HepG2 (cell line): ENCODE measurements around the gene FOSB. TPM values are rescaled to one million over a fixed set of nuclear protein-coding genes. Genes with fewer than 3 reads are reported as not detected.
A peak's percentile ranks its signal among the peaks of the same experiment; 100 is the strongest.

Source experiments
- AGO2 ChIP-seq: fragments of 200-400 bp; formaldehyde crosslinking; optimal IDR thresholded peaks from 2 replicates; pipeline ENCODE3; 2017; ENCODE audit warnings: mild to moderate bottlenecking, low read depth, low read length, moderate library complexity
- ERF ChIP-seq: IDR thresholded peaks from 2 replicates; pipeline ENCODE4 v1.6.1; 2018; ENCODE audit warnings: missing biosample characterization, missing genetic modification reagents
- HDAC2 ChIP-seq: sonication (generic); formaldehyde crosslinking; IDR thresholded peaks from 2 replicates; pipeline ENCODE4 v1.4.0; 2020; ENCODE audit warnings: missing genetic modification reagents
- ISL2 ChIP-seq: sonication (generic); formaldehyde crosslinking; IDR thresholded peaks from 2 replicates; pipeline ENCODE4 v1.5.0; 2020; ENCODE audit warnings: missing genetic modification reagents
- KLF11 ChIP-seq: IDR thresholded peaks from 2 replicates; pipeline ENCODE4 v1.6.1; 2016; ENCODE audit warnings: missing compliant biosample characterization
- NFYC ChIP-seq: IDR thresholded peaks from 2 replicates; pipeline ENCODE4 v1.6.1; 2016; ENCODE audit warnings: missing genetic modification reagents, missing compliant biosample characterization
- NPAS2 ChIP-seq: sonication (generic); formaldehyde crosslinking; IDR thresholded peaks from 2 replicates; pipeline ENCODE4 v1.8.0; 2022; ENCODE audit warnings: mild to moderate bottlenecking, missing genetic modification reagents, borderline replicate concordance
- NR2C2 ChIP-seq: sonication (generic); formaldehyde crosslinking; IDR thresholded peaks from 2 replicates; pipeline ENCODE4 v1.4.0; 2020; ENCODE audit warnings: missing genetic modification reagents, mild to moderate bottlenecking, moderate library complexity, borderline replicate concordance
- POLR2G ChIP-seq: fragments of 200-400 bp; formaldehyde crosslinking; IDR thresholded peaks from 2 replicates; pipeline ENCODE4 v1.6.1; 2018; ENCODE audit warnings: mild to moderate bottlenecking, low read depth, low read length, moderate library complexity
- RBAK ChIP-seq: sonication (generic); formaldehyde crosslinking; IDR thresholded peaks from 2 replicates; pipeline ENCODE4 v1.5.1; 2020; ENCODE audit warnings: mild to moderate bottlenecking, missing genetic modification reagents
- RBM22 ChIP-seq: fragments of 200-400 bp; formaldehyde crosslinking; optimal IDR thresholded peaks from 2 replicates; pipeline ENCODE3; 2017; ENCODE audit warnings: mild to moderate bottlenecking, low read length, moderate library complexity
- RNF2 ChIP-seq: fragments of 450-650 bp; conservative IDR thresholded peaks from 2 replicates; pipeline ENCODE4 v1.6.1; 2016; ENCODE audit warnings: low read depth
- ZFY ChIP-seq: sonication (generic); formaldehyde crosslinking; IDR thresholded peaks from 2 replicates; pipeline ENCODE4 v1.4.0; 2020; ENCODE audit warnings: missing genetic modification reagents
- ZNF20 ChIP-seq: sonication (generic); formaldehyde crosslinking; IDR thresholded peaks from 2 replicates; pipeline ENCODE4 v1.4.0; 2020; ENCODE audit warnings: mild to moderate bottlenecking, moderate library complexity, missing genetic modification reagents
- ZNF468 ChIP-seq: sonication (generic); formaldehyde crosslinking; IDR thresholded peaks from 2 replicates; pipeline ENCODE4 v1.8.0; 2022; ENCODE audit warnings: mild to moderate bottlenecking, moderate library complexity, missing genetic modification reagents
- polyA plus RNA-seq, 8 experiments: library from polyadenylated mRNA; depleted of rRNA in 3 of 8; stranded (reverse) in 7 of 8; unstranded in 1 of 8; fragments of >200 nt; fragmentation: Illumina TruSeq in 4 of 8; extraction: Trizol in 4 of 8; gene quantifications; 2 replicates each; pipeline versions ENCODE4 v1.2.1 to v1.2.3, GENCODE V29; 2011 to 2016; ENCODE audit warnings: low read depth in 4 of 8, missing spikeins in 1 of 8, mixed read lengths in 1 of 8; ENCODE audit not compliant: insufficient read depth in 1 of 8
- total RNA-seq, 5 experiments: library from RNA; depleted of rRNA; stranded (reverse); fragments of >200 nt; fragmentation: Illumina TruSeq; extraction: Trizol; gene quantifications; 2 replicates each; pipeline ENCODE4 v1.2.3, GENCODE V29; 2016; ENCODE audit warnings: low read depth in 1 of 5
- TF ChIP-seq, protein P1 (sequence below): sonication (generic); formaldehyde crosslinking; IDR thresholded peaks from 2 replicates; pipeline ENCODE4 v1.4.0; 2020; ENCODE audit warnings: missing genetic modification reagents, borderline replicate concordance
- TF ChIP-seq, protein P2 (sequence below): sonication (generic); formaldehyde crosslinking; IDR thresholded peaks from 2 replicates; pipeline ENCODE4 v1.4.0; 2020; ENCODE audit warnings: missing genetic modification reagents, borderline replicate concordance
- TF ChIP-seq, protein P3 (sequence below): sonication (generic); formaldehyde crosslinking; IDR thresholded peaks from 2 replicates; pipeline ENCODE4 v1.4.0; 2020; ENCODE audit warnings: missing genetic modification reagents

FOSB gene
- total and polyA plus RNA-seq, 2 of the 13 experiments (the other 11 are each of a cell fraction or from before 2014, with no cell fraction given), result 2.8 to 6.0 TPM

GRCh38 chr19:45523642-45524256 is 56.0 kb downstream of the FOSB start (continued):
- TF ChIP-seq KLF11 (CRISPR knock-in tag), result 0 out of 2 replicates have a peak, but pooled peaks have one; percentile 55
- no peak for TF ChIP-seq RBAK
- 0 out of 2 replicates have a peak, but pooled peaks have one; percentile 30 for TF ChIP-seq NFYC (CRISPR knock-in tag)
- no peak for TF ChIP-seq ZNF468 (CRISPR knock-in tag)
- TF ChIP-seq ZFY (CRISPR knock-in tag), result peak; percentile 21; the same call in 1 of the 2 replicates
- peak; percentile 19; the same call in 1 of the 2 replicates for TF ChIP-seq POLR2G
- no peak for TF ChIP-seq AGO2
- TF ChIP-seq ERF, result peak; percentile 53; the same call in 1 of the 2 replicates
- TF ChIP-seq, protein P1, sequence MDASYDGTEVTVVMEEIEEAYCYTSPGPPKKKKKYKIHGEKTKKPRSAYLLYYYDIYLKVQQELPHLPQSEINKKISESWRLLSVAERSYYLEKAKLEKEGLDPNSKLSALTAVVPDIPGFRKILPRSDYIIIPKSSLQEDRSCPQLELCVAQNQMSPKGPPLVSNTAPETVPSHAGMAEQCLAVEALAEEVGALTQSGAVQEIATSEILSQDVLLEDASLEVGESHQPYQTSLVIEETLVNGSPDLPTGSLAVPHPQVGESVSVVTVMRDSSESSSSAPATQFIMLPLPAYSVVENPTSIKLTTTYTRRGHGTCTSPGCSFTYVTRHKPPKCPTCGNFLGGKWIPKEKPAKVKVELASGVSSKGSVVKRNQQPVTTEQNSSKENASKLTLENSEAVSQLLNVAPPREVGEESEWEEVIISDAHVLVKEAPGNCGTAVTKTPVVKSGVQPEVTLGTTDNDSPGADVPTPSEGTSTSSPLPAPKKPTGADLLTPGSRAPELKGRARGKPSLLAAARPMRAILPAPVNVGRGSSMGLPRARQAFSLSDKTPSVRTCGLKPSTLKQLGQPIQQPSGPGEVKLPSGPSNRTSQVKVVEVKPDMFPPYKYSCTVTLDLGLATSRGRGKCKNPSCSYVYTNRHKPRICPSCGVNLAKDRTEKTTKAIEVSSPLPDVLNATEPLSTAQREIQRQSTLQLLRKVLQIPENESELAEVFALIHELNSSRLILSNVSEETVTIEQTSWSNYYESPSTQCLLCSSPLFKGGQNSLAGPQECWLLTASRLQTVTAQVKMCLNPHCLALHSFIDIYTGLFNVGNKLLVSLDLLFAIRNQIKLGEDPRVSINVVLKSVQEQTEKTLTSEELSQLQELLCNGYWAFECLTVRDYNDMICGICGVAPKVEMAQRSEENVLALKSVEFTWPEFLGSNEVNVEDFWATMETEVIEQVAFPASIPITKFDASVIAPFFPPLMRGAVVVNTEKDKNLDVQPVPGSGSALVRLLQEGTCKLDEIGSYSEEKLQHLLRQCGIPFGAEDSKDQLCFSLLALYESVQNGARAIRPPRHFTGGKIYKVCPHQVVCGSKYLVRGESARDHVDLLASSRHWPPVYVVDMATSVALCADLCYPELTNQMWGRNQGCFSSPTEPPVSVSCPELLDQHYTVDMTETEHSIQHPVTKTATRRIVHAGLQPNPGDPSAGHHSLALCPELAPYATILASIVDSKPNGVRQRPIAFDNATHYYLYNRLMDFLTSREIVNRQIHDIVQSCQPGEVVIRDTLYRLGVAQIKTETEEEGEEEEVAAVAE (CRISPR knock-in tag), result no peak
- peak; percentile 59 for TF ChIP-seq RBM22
- TF ChIP-seq ISL2 (CRISPR knock-in tag), result peak; percentile 21; the same call in 1 of the 2 replicates
- 0 out of 2 replicates have a peak, but pooled peaks have one; percentile 26 for TF ChIP-seq NR2C2 (CRISPR knock-in tag)
- TF ChIP-seq HDAC2, result 0 out of 2 replicates have a peak, but pooled peaks have one; percentile 19
- no peak for TF ChIP-seq RNF2
- TF ChIP-seq, protein P2, sequence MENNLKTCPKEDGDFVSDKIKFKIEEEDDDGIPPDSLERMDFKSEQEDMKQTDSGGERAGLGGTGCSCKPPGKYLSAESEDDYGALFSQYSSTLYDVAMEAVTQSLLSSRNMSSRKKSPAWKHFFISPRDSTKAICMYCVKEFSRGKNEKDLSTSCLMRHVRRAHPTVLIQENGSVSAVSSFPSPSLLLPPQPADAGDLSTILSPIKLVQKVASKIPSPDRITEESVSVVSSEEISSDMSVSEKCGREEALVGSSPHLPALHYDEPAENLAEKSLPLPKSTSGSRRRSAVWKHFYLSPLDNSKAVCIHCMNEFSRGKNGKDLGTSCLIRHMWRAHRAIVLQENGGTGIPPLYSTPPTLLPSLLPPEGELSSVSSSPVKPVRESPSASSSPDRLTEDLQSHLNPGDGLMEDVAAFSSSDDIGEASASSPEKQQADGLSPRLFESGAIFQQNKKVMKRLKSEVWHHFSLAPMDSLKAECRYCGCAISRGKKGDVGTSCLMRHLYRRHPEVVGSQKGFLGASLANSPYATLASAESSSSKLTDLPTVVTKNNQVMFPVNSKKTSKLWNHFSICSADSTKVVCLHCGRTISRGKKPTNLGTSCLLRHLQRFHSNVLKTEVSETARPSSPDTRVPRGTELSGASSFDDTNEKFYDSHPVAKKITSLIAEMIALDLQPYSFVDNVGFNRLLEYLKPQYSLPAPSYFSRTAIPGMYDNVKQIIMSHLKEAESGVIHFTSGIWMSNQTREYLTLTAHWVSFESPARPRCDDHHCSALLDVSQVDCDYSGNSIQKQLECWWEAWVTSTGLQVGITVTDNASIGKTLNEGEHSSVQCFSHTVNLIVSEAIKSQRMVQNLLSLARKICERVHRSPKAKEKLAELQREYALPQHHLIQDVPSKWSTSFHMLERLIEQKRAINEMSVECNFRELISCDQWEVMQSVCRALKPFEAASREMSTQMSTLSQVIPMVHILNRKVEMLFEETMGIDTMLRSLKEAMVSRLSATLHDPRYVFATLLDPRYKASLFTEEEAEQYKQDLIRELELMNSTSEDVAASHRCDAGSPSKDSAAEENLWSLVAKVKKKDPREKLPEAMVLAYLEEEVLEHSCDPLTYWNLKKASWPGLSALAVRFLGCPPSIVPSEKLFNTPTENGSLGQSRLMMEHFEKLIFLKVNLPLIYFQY, result peak; percentile 36; the same call in 1 of the 2 replicates
- TF ChIP-seq, protein P3, sequence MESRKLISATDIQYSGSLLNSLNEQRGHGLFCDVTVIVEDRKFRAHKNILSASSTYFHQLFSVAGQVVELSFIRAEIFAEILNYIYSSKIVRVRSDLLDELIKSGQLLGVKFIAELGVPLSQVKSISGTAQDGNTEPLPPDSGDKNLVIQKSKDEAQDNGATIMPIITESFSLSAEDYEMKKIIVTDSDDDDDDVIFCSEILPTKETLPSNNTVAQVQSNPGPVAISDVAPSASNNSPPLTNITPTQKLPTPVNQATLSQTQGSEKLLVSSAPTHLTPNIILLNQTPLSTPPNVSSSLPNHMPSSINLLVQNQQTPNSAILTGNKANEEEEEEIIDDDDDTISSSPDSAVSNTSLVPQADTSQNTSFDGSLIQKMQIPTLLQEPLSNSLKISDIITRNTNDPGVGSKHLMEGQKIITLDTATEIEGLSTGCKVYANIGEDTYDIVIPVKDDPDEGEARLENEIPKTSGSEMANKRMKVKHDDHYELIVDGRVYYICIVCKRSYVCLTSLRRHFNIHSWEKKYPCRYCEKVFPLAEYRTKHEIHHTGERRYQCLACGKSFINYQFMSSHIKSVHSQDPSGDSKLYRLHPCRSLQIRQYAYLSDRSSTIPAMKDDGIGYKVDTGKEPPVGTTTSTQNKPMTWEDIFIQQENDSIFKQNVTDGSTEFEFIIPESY (CRISPR knock-in tag), result 0 out of 2 replicates have a peak, but pooled peaks have one; percentile 6
- no peak for TF ChIP-seq NPAS2 (CRISPR knock-in tag)
- no peak for TF ChIP-seq ZNF20
